GM12878 (cell line): ENCODE results near the gene PPARA.

ENCODE experiments used
- BCL11A ChIP-seq: IDR thresholded peaks from 2 replicates; pipeline ENCODE4 v1.6.1; 2011; ENCODE audit warnings: low read depth, low read length
- CEBPB ChIP-seq, 2 experiments: fragments of 150-350 bp in 1 of 2; IDR thresholded peaks; 2 replicates each; pipeline ENCODE4 v1.6.1; 2012 to 2014; ENCODE audit warnings: low read depth in 2 of 2, low read length in 2 of 2, borderline replicate concordance in 1 of 2, inconsistent platforms in 1 of 2
- EZH2 ChIP-seq: IDR thresholded peaks from 2 replicates; pipeline ENCODE4 v1.6.1; 2012; ENCODE audit warnings: low read depth, mild to moderate bottlenecking, control low read depth, inconsistent platforms, low read length, borderline replicate concordance; ENCODE audit not compliant: control insufficient read depth
- SMAD1 ChIP-seq: fragments of 450-650 bp; IDR thresholded peaks from 2 replicates; pipeline ENCODE4 v1.6.1; 2018; ENCODE audit warnings: mild to moderate bottlenecking, low read depth; ENCODE audit not compliant: partially characterized antibody

DNA sequence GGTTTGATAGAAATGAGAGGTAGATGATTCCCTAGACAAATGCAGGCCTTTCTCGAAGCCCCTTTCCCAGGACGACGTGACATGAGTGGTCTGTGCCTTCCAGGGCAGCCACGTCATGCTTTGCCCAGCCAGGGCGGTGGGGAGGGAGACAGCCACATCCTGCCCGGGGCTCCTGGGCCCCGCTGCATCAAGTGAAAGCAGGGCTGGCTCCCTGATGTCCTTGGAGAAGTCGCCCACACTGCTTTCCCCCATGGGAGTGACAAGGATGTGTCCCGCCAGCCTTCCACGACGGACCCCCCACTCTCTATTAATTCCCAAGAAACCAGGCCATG is 13.2 kb downstream of the PPARA start:
- TF ChIP-seq SMAD1 (no peak), CEBPB (IDR thresholded peaks at IDR 0.05; ENCODE audit: borderline replicate concordance in 1 of 2, low read depth in 2 of 2, low read length in 2 of 2) (no peak), EZH2 (no peak), BCL11A (no peak)
